HG03066 (cell line): ENCODE results near the gene KRTAP9-6.
"Not testable (repeated sequence)": the region's sequence is repeated elsewhere in the genome, so short reads cannot be mapped to it uniquely, and the experiment has no call there.

Source experiments
- ATAC-seq: cut with Tn5 transposase; IDR thresholded peaks from one replicate; pipeline ENCODE4 v1.9.1; 2021; ENCODE audit warnings: low read depth; ENCODE audit not compliant: unreplicated experiment

KRTAP9-6 gene, protein sequence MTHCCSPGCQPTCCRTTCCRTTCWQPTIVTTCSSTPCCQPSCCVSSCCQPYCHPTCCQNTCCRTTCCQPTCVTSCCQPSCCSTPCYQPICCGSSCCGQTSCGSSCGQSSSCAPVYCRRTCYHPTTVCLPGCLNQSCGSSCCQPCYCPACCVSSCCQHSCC

DNA sequence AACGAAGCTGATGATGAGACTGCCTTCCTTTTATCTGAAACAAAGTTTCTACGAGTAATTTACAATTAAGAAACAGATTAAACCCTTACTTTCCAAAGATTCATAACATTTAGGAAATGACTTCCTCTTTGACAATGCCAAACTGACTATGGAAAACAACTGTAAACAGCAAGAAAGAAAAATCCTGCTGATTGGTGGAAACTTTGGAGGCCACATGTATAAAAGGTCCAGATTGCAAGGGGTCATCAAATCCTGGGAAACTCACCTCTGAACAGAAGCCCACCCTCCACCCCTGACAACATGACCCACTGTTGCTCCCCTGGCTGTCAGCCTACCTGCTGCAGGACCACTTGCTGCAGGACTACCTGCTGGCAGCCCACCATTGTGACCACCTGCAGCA, at the start of gene KRTAP9-6:
KRTAP9-6 (plus strand) TSS at position 301 of the 400 bp plus-strand sequence; CDS start at position 301, 0 bp downstream.
- no peak for ATAC-seq

DNA sequence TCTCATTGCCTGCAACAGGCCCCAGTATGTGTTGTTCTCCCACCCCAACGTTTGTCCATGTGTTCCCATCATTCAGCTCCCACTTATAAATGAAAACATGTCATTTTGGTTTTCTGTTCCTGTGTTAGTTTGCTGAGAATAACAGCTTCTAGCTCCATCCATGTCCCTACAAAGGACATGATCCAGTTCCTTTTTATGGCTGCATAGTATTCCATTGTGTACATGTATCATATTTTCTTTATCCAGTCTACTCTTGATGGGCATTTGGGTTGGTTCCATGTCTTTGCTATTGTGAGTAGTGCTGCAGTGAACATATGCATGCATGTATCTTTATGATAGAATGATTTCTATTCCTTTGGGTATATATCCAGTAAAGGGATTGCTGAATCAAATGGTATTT, 49.5 kb upstream of the KRTAP9-6 start:
- no peak for ATAC-seq

- ATAC-seq = no peak
Measured at GRCh38 chr17:41223821-41224220, 41.4 kb upstream of the KRTAP9-6 start.

DNA sequence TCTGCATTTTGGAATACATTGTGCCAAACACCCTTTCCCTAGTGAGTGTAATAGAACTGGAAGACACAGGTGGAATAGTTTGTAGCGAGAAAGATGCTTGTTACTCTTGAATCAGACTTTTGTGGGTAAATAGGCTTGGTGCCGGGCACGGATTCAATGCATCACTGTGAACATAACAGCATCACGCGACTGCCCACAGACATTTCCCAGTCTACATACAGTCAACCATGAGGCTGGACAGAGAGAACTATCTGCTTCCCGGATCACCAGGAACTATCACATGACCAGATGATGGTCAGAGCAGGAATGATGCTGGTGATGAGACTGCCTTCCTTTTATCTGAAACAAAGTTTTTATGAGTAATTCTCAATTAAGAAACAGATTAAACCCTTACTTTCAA, 39.1 kb upstream of the KRTAP9-6 start:
- no peak for ATAC-seq

DNA sequence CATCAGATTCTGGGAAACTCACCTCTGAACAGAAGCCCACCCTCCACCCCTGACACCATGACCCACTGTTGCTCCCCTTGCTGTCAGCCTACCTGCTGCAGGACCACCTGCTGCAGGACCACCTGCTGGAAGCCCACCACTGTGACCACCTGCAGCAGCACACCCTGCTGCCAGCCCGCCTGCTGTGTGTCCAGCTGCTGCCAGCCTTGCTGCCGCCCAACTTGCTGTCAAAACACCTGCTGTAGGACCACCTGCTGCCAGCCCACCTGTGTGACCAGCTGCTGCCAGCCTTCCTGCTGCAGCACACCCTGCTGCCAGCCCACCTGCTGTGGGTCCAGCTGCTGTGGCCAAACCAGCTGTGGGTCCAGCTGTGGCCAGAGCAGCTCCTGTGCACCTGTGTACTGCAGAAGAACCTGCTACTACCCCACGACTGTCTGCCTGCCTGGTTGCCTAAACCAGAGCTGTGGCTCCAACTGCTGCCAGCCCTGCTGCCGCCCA, 38.5 kb upstream of the KRTAP9-6 start, which contains the start of gene KRTAP9-2:
KRTAP9-2 (plus strand) TSS at position 51 of the 498 bp plus-strand sequence; CDS start at position 58, 7 bp downstream.
- not testable (repeated sequence) for ATAC-seq

- no peak for ATAC-seq
Measured at GRCh38 chr17:41230094-41230493, 35.1 kb upstream of the KRTAP9-6 start.

- no peak for ATAC-seq
Measured at GRCh38 chr17:41231731-41232130, 33.4 kb upstream of the KRTAP9-6 start.

GRCh38 chr17:41232399-41233105, 32.6 kb upstream of the KRTAP9-6 start, which contains the start of gene KRTAP9-3:
TSS of gene KRTAP9-3 (plus strand) at chr17:41232449. CDS start at chr17:41232502, 53 bp downstream.
- not testable (repeated sequence) for ATAC-seq

DNA sequence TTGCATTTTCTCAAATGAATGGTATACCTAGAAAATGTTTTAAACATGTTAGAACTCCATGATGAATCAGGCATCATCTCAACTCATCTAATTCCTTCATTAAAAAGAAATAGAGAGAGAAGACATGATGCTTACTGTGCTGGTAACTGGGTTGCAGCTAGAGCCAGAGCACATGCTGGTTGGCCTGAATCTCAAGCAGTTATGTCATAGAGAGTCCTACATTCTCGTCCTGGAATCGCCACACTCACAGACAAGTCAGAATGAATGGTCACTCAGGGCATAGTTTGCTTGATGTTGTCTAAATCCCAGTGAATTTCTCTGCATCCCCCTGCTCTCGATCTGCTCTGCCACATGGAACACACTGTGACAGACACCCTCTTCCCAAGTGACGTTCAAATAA, 28.1 kb upstream of the KRTAP9-6 start:
- ATAC-seq = not testable (repeated sequence)

DNA sequence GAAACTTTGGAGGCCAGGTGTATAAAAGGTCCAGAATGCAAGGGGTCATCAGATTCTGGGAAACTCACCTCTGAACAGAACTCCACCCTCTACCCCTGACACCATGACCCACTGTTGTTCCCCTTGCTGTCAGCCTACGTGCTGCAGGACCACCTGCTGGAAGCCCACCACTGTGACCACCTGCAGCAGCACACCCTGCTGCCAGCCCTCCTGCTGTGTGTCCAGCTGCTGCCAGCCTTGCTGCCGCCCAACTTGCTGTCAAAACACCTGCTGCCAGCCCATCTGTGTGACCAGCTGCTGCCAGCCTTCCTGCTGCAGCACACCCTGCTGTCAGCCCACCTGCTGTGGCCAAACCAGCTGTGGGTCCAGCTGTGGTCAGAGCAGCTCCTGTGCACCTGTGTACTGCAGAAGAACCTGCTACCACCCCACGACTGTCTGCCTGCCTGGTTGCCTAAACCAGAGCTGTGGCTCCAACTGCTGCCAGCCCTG, 27.2 kb upstream of the KRTAP9-6 start, which contains the start of gene KRTAP9-8:
KRTAP9-8 (plus strand) TSS at position 51 of the 489 bp plus-strand sequence; CDS start at position 104, 53 bp downstream.
- not testable (repeated sequence) for ATAC-seq

DNA sequence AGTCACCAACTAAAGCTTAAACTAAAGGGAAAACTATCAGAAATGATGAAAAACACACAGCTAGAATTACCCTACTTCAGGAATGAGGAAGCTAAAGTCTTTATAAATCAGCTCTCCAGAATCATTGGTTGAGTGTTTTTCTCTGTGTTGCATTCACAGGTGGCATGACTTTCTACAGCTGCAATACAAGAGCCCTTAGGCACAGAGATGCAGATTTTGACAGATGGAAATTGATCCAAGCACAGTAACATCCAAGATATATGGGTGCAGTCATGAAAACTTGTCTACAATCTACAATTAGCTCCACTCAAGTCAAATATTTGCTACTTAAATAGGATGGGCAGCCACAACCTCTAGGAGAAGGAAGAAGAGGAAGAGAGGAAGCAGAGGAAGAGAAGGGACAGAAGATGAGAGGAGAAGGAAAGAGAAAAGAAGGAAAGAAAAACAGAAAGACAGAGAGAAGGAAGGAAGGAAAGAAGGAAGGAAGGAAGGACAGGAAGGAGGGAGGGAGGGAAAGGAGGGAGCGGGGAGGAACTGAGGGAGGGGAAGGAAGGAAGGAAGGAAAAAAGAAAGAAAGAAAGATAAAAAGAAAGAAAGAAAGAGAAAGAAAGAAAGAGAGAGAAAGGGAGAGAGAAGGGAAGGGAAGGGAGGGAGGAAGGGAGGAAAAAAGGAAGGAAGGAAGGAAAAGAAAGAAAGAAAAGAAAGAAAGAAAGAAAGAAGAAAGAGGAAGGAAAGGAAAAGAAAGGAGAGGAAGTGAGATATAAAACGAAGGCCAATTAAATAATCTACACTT, 18.0 kb upstream of the KRTAP9-6 start:
- not testable (repeated sequence) for ATAC-seq

GRCh38 chr17:41249637-41250240, 15.4 kb upstream of the KRTAP9-6 start, which contains the start of gene KRTAP9-4:
TSS of gene KRTAP9-4 (plus strand) at chr17:41249687. CDS start at chr17:41249721, 34 bp downstream.
- not testable (repeated sequence) for ATAC-seq

- ATAC-seq = no peak
Measured at GRCh38 chr17:41251261-41251660, 13.9 kb upstream of the KRTAP9-6 start.

DNA sequence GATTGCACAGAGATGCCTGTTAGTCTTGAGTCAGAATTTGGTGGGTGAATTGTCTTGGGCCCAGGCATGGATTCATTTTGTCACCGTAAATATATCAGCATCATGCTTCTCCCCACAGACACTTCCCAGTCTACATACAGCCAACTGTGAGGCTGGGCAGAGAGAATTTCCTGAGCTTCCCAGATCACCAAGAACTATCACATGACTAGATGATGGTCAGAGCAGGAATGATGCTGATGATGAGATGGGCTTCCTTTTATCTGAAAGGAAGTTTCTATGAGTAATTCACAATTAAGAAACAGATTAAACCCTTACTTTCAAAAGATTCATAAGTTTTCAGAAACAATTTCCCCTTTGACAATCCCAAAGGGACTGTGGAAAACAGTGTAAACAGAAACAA, 10.3 kb upstream of the KRTAP9-6 start:
- no peak for ATAC-seq

DNA sequence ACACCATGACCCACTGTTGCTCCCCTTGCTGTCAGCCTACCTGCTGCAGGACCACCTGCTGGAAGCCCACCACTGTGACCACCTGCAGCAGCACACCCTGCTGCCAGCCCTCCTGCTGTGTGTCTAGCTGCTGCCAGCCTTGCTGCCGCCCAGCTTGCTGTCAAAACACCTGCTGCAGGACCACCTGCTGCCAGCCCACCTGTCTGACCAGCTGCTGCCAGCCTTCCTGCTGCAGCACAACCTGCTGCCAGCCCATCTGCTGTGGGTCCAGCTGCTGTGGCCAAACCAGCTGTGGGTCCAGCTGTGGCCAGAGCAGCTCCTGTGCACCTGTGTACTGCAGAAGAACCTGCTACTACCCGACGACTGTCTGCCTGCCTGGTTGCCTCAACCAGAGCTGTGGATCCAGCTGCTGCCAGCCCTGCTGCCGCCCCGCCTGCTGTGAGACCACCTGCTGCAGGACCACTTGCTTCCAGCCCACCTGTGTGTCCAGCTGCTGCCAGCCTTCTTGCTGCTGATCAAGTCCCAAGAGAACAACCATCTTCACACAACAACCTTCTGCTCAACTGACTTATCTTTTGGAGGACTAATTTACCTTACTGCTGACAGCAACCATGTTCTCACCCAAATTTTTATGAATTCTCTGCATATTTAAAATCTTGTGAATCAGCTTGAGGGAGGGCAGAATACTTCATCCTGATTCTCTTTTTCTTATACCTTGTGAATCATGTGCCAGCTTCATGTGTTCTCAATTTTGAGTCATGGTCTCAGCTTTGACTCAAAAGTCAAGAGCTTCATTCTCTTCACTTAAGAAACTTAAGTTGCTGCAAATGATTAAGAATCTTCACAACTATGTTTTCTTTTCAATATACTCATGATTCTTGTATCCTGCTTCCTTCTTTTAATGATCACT, 9.5 kb upstream of the KRTAP9-6 start, which contains the start of gene KRTAP9-9:
KRTAP9-9 (plus strand) TSS at position 4 of the 910 bp plus-strand sequence.
- ATAC-seq = not testable (repeated sequence)

- no peak for ATAC-seq
Measured at GRCh38 chr17:41256291-41256685, 8.9 kb upstream of the KRTAP9-6 start.

DNA sequence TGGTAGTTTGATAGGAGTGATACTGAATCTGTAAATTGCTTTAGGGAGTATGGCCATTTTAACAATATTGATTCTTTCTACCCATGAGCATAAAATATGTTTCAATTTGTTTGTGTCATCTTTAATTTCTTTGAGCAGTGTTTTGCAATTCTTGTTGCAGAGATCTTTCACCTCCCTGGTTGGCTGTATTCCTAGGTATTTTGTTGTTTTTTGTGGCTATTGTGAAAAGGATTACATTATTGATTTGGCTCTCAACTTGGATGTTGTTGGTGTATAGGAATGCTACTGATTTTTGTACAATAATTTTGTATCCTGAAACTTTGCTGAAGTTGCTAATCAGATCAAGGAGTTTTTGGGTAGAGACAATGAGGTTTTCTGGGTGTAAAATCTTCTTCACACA, 6.8 kb upstream of the KRTAP9-6 start:
- no peak for ATAC-seq

DNA sequence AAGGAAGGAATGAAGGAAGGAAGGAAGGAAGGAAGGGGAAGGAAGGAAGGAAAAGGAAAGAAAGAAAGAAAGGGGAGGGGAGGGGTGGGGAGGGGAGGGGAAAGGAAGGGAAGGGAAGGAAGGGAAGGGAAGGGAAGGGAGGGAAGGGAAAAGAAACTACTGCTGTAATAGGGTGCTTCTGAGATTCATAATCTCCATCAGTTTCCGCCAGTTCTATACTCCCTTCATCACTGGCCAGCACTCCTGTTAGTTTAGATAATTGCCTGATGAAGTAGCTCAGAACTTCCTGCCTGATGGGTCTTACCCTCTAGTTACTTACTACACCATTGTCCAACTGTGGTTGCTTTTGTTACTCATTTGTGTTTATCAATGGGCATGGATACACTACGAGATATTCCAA, 2.0 kb upstream of the KRTAP9-6 start:
- no peak for ATAC-seq

- no peak for ATAC-seq
Measured at GRCh38 chr17:41264599-41264998, 579 bp upstream of the KRTAP9-6 start.
